Measurements from ENCODE around the gene CBFA2T3.
"Not testable (repeated sequence)": the region's sequence is repeated elsewhere in the genome, so short reads cannot be mapped to it uniquely, and the experiment has no call there.

Gene CBFA2T3

DNA sequence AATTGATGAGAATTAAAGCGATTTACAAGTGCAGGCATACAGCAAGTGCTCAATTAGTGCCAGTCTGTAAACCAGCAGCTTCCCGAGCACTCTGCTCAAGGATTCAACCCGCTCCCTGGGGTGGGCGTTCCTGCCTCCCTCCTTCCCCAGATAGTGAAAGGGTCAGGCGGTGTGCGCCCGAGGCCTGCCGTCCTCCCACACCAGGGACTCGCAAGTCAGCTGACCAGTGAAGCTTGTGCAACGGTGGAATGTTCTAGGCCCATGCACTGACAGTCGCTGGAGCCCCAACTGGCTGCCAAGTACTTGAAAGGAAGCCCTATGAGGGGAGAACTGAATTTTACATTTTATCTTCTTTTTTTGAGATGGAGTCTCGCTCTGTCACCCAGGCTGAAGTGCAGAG is 57.1 kb downstream of the CBFA2T3 start:
- no peak for DNase-seq

DNA sequence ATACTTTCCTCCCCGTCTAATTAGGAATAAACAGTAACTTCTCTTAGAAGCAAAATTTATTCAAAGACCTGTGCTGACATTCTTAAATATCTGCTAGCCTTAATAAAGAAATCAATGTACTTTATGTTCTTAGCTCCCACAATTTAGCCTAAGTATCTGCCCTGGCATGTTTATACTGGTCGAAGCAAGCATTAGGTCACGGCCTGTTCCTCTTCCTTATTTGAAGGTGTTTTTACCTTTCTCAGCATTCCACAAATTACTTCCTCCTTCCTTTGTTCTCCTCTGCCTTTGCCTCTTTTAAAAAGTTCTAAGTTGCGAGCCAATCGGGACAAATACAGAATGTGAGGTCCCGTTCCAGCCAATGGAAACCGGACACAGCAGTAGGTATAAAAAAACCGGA is 58.1 kb downstream of the CBFA2T3 start:
- not testable (repeated sequence) for DNase-seq

DNA sequence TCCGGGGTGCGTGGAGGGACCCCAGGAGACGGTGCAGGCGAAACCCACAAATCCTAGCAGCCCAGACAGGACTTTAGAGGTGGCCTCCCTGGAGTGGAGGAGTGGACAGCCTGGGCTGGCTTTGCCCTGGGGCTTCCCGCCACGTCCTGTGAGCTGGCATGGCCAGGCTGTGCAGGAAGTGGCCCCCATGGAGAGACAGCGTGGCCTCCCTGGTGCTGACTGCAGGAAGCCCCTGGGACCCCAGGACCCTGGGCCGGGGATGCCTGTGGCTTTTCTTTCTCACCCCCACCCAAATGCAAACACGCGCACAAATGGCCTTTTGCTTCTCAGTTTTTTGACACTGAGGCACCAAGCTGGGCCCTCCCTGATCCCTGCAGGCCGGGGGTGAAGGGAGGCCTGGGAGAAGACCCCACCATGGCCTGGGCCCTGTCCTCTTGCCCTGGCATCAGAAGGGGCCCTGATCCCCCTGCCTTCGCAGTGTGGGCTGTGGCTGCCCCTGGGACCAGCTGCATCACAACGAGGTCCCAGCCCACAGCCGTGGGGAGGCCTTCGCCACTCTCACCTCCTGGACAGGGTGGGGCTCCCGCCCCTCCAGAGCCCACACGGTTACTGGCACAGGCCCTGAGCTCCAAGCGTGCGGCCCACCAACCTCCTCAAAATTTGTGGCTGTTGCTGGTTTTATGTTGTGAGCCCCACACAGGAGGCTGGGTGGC is 58.9 kb downstream of the CBFA2T3 start:
- DNase-seq = no peak

DNA sequence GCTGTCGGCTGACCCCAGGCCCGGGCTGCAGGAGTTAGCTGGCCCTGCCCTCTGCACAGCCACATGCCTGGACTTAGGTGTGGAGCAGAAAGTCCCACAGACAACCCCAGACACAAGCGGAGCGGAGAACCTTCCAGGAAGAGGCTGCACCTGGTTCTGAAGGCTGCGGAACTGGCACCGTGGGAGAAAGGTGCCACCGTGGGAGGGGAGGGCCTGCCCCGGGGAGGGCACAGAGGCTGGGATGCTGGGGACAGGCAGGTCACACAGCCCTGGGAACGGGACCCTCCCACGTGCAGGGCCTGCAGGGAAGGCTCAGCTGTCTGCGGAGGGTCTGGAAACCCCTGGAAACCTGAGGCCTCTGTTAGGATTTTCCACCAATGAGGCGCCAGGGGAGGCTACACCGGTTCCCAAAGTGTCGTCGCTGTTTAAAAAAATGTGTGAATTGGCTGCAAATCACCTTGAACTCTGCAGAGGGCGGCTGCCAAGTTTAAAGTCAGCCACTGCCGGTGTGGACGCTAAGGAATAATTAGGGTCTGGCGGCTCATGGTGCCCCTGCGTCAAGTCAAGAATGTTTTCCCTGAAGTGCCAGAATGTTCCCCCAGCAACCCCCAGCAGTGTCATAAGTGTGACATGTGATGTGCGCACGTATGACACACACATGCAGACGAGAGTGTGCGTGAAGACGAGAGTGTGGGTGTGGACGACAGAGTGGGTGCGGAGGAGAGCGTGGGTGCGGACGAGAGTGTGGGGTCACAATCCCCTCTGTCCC is 59.7 kb downstream of the CBFA2T3 start:
- no peak for DNase-seq

DNA sequence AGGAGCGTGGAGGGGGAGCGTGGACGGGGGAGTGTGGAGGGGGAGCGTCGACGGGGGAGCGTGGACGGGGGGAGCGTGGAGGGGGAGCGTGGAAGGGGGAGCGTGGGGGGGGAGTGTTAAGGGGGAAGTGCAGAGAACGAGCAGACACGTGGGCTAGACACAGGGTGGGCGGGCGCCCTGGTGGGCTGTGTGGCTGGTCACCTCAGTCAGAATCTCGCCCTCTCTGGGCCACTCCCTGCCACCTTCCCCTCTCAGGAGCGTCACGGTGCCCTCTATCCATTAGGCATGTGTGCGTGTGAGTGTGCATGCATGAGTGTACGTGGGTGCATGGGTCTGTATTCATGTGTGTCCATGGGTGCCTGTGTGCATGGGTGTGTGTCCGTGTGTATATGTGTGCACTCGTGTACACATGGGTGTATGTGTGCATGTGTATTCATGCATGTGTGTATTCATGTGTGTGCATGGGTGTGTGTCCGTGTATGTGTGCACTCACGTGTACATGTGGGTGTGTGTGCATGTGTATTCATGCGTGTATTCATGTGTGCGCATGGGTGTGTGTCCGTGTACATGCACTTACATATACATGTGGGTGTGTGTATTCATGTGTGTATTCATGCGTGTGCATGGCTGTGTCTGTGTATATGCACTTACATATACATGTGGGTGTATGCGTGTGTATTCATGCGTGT is 61.2 kb downstream of the CBFA2T3 start:
- no peak for DNase-seq

DNA sequence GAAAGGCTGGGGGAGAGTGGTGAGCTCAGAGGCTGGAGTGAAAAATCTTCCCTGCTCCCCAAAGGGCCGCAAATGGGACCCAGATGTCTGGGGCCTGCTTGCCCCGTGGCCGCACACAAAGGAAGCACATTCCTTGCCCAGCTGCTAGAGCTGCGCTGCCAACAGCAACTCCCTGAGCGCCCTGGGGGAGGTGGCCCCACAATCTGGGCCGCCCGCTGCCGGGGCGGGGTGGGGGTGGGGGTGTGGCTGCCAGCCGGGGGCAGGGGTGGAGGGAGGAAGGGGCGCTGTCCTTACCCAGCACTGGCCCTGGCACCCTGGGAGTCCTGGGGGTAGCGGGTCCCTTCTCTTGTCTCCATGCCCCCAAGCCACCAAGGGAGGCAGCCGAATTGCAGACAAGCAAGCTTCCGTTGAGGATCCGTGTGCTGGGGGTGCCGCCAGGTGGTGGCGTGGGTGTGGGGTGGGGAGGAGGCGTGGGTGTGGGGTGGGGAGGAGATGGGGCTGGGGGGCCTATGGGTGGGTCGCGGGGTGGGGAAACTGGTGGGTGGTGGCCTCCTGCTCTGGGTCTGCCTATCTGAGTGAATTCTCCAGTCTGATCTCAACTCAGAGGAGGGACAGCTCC is 62.1 kb downstream of the CBFA2T3 start:
- no peak for DNase-seq

DNA sequence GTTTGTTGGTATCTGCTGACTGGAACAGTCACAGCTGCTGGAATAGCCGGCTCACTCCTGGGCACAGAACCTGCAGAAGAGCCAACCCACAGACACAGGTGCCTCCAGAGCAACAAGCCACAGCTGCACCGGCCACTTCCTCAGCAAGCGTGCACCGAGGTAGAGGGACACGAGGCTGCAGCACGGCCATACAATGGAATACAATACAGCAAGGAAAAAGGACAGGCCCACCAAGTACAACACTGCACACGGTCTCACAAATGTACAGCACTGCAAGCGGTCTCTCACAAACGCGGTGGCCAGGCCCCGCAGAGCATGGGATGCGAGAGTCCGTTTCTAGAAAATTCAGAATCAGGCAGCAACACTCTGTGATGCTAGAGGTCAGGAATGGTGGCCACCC is 63.1 kb downstream of the CBFA2T3 start:
- DNase-seq = no peak

DNA sequence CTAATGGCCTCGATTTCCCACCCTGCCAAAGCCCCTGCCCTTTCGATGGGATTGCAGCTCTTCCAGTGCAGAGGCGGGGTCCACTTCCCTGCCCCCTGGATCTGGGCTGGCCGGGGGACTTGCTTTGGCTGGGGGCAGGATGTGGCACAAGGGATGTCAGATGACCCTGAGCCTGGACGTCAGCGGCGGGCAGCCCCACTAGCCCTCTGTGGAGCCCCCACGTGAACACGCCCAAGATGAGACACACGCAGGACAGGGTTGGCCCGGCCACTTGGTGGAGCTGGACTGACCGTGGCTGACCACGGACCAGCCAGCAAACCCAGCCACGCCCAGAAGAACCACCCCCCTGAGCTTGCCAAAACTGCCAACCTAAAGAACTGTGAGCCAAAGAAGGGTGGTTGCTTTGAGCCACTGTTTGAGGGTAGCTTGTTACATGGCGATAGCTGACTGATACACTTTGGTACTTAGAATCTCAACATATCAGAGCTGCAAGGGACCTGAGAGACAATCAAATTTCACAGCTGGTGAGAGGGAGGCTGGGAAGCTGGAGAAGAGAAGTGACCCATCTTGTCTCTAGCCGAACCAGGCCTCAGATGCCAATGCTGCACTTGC is 63.9 kb downstream of the CBFA2T3 start:
- DNase-seq = no peak

DNA sequence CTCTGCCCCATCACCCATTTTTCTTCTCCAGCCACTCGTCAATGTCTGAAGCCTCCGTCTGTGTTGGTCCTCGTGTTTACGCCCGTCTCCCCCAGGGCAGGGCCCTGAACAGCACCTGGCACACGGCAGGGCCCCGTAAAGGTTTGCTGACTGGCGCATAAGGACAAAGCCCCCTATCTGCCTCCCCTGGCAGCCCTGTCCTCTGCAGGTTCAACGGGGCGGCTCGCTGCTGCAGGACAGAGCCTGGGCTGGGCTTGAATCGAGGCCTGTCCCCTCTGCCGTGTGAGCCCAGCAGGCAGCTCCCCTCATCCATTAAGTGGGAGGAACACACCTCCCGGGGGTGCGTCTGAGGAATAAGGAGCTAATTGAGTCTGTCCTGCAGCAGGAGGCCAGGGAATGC is 64.5 kb downstream of the CBFA2T3 start:
- DNase-seq = no peak

DNA sequence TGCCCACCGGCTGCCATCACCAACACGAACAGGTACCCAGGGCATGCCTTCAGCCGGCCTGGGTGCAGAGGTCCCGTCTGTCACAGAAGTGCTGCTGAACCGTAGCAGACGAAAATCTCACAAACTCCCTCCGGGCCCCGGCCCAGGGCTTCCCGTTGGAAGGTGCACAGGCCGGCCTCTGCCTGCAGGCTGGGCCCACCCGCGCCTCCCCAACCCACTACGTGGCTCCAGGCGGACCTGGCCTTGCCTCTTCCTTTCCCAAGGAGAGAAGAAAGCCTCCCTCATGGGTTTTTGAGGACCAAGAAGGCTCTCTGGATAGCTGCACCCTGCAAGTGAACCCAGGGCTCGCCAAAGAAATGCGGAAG is 65.1 kb downstream of the CBFA2T3 start:
- no peak for DNase-seq

DNA sequence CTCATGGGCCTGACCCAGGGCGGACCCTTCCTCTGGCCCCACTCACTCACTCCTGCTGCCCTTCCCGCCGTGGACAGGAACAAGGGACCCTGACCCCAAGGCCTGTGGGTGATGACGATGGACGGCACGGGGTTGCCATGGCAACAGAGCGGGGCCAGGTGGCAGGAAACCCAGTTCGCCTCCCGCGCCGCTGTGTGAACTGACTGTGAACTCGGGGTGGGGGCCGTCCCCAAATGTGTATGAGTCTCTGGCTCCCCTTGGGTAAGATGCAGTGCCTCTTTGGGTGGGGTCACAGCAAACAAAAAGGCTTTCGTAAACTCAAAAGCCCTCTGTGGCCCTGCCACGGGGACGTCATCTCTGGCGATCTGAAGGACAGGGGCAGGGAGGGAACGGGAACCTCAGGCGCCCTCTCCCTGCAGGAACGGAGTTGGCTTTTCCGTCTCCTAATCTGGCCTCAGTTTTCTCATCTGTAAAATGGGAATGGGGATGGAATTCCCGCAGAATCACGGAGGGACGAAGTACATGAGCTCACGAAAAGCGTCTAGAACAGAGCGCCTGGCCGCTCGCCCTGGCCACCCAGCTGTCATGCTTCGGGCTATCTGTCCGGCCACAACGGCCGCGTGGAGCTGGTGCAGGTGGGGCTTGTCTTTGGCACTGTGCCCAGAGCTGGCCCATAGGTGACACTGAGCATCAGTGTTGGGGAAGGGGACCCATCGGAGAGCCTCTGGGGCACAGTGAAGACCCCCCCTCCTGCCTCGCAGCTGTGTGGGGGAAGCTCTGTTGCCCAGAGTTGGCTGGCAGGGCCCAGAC is 65.7 kb downstream of the CBFA2T3 start:
- no peak for DNase-seq

DNA sequence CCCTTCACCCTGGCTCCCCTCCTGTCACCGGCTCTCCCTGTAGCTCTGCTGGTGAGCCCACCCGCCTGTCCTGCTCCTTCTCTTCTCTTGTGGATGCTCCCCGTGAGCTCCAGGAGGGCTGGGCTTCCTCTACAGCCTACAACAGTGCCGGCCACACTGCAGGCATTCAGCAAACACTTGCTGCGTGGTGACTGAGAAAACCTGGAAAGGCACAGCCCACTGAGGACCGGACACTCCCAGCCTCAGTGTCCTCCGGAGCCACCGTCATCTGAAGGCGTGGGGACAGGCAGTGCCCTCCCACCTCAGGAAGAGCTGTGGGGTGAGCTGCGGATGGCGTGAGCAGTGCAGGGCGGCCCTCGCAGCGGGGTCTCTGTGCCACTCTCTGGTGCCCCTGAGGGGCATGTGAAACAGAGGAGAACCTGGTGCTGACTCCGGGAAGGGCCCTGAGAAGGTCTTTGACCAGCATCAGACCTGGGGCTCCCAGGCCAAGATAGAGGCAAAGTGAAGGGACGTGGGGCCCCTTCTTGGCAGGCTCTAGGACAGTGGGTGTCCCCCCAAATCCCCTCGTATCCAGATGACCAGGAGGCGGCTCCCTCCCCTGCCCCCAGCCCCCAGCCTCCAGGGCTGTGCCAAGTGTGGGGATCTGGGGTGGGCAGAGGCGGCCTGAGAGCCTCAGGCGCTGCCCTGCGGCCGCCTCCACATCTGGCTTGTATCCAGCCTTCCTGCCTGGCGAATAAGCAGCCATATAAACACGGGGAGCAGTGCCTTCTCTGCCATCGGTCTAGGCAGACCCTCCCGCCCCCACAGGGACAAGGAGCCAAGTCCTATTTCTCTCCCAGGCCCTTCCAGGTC is 66.5 kb downstream of the CBFA2T3 start:
- DNase-seq = no peak

DNA sequence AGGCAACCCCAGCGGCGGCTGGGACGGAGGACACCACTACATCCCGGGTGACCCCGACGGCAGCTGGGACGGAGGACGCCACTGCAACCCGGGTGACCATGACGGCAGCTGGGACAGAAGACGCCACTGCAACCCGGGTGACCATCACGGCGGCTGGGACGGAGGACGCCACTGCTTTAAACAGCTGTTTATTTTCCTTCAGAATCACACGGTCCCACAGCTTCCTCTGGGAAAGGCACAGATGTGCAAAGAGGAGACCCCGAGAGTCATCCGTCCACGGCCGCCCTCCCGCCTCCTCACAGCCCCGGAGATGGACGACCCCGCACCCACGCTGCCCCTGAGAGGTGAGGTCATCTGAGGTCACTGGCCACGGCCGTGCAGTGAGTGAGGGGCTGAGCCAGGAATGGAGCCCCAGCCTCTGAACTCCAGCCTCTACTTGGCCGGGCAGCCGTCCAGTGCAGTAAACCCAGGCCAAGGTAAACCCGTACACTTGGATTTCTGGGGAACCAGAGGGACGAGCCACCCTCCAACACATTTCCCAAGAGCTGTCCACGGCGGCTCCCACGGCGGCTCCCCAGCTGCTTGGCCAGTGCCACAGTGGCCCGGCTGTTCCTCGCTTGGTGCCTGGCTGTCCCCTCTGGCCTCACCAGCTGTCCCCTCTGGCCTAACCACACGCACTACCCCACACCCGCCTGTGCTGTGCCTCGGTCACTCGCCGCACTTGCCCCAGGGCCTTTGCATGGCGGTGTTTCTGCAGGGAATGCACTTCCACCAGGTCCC is 67.4 kb downstream of the CBFA2T3 start:
- no peak for DNase-seq

DNA sequence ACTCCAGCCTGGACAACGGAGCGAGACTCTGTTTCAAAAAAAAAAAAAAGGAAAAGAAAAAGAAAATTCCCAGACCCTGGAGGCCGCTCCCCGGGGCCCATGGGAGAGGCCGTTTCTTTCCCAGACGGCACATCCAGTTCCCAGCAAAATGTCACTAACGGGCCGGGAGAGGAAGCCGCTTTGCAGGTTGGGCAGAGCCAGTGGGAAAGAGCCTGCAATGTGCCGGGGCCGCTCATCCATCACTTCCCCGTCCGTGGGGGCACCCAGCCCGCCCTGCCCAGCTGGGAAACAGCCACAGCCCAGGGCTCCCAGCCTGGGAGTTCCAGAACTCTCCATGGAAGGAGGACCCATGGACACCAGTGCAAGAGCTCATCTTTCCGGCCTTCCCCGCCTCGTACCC is 68.7 kb downstream of the CBFA2T3 start:
- no peak for DNase-seq

DNA sequence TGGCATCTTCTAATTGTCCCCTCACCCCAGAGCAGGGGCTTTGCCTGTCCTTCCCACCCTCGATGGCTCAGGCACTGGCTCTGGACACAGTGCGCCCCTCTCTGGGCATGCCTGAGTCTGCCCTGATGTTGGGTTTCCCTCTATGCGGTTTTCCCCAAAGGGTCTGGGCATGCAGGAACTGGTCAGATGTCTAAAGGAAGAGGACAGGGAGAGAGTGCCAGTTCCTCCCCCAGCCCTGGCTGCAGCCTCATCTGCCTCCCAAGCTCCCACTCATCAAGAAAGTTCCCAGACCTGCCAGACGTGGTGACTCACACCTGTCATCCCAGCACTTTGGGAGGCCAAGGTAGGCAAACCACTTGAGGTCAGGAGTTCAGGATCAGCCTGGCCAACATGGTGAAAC is 69.2 kb downstream of the CBFA2T3 start:
- no peak for DNase-seq

DNA sequence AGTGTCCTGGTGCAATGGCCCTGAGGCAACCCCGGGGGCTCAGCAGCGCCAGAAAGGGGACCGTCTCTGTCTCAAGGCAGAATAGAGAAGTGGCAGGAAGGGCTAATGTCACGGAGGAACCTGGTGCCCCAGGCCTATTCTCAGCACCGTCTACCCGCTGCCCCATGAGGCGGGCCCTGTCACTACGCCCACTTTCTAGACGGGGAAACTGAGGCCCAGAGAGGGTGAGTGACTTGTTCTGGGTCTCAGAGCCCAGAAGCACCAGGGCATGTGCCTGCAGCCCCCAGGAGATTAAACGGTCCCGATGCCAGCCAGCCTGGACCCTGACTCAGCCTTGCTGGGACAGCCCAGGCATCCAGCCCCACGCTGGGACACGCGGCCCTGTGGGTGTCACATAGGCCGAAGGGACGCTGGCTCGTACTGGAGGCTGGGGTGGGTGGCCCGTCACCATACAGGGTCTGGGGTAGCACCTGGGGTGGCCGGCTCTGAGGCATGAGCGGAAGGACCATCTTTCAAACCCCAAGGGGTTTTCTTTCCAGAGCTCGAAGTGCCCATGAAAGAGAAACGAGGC is 70.4 kb downstream of the CBFA2T3 start:
- no peak for DNase-seq

DNA sequence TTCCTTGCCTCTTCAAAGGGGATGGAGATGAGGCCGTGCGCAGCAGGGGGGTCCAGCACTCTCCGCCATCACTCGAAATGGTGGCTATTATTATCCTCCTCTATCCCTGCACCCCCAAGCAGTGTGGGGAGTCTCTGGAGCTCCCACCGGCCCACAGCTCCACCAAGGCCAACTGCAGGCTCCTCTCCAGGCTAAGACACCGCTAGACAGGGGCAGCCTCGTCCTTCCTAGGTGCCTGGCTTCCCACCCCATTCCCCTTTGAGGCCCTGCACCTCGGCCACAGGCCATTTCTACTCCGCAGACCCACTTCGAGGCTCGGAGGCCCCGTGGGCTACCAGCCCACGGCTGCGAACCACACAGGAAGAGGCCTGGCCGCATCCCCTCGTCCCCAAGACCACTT is 71.0 kb downstream of the CBFA2T3 start:
- DNase-seq = no peak

DNA sequence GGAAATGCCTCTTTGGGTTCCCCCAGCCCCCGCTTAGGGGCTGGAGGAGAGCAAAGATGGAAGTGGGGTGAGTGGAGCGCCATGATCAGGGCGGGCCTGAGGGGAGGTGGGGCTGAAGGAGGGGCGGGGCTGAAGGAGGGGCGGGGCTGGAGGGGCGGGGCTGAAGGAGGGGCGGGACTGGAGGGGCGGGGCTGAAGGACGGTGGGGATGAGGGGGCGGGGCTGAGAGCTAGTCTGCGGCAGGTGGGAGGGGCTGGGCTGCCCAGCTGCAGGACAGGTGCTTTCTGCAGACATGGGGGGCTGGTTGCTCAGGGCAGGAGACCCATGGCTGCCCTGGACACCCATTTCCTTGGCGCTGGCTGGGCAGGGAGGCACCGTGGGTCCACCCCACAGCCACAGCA is 71.4 kb downstream of the CBFA2T3 start:
- DNase-seq = no peak

DNA sequence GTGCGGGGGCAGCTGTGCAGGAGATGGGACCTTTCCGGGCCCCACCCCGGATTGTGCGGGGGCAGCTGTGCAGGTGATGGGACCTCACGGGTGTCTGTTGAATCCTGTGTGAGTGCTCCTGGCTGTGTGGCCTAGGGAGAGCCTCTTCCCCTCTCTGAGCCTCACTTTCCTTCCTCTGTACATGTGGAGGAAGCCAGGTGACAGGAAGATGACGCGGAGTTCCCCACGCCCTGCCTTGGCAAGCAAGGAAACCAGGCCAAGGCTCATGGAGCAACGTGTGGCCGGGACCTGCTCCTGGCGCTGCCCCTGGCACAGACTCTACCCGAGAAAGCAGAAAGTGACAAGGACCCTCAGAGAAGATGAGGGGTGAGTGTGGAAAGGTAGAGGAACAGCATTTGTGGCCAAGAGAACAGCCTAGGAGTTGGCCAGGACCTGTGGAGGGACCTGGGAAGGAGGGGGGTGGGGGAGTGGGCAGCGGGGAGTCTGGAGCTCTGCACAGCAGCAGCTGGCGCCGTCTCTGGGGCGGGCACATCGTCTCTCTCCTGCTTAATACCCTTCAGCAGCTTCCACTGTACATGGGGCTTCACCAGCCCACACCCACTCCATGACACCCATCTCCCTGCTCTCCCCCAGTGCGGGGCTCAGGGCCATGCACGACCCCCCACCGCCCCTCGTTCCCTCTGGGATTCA is 72.2 kb downstream of the CBFA2T3 start:
- no peak for DNase-seq

DNA sequence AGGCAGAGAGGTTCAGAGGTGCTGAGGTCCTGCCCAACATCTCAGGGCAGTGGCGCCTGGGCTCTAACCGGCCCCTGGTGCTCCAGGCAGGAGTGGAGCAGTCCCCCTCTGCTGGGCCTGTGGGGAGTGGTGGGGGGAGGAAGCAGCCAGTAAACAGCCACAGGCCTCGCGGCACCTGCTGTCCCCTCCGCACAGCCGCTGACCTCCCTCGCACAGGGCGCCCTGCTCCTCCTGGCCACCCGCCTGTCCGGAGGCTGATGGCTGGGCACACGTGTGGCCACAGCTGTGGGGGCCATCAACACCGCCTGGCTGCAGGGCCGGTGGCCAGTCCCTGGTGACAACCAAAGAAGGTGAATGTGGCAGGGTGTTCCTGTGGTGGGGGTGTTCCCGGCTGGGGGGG is 73.7 kb downstream of the CBFA2T3 start:
- no peak for DNase-seq
